Activated B cell treated with CpG ODN at 0.5 μM for 24 hours (primary cell): ENCODE results near the gene BCKDHA. TPM values are rescaled to one million over a fixed set of nuclear protein-coding genes. Genes with fewer than 3 reads are reported as not detected.

Experiments
- ATAC-seq: fragments of 200-7000 bp; cut with Tn5 transposase; one replicate; pipeline ENCODE4 v1.10.0; 2021; ENCODE audit warnings: low read depth, mild to moderate bottlenecking, moderate library complexity
- CTCF ChIA-PET: fragments of 350-600 bp; sonication (Branson Sonifier 250); formaldehyde crosslinking; loops from one replicate; lab custom pipeline; 2021; ENCODE audit warnings: antibody characterized with exemption; lab: Charles Lee
- POLR2A ChIA-PET: fragments of 350-600 bp; sonication (Branson Sonifier 250); formaldehyde crosslinking; loops from one replicate; lab custom pipeline; 2021; ENCODE audit warnings: antibody characterized with exemption; lab: Charles Lee
- DNase-seq: peaks from one replicate; pipeline ENCODE4 v3.0.0; 2022
- H3K27ac Mint-ChIP-seq: one replicate; pipeline ENCODE4 v1.8.0; 2020; ENCODE audit warnings: mixed read lengths
- H3K27me3 Mint-ChIP-seq: one replicate; pipeline ENCODE4 v1.8.0; 2021; ENCODE audit warnings: mixed read lengths
- H3K36me3 Mint-ChIP-seq: one replicate; pipeline ENCODE4 v1.8.0; 2021; ENCODE audit warnings: low read depth, mixed read lengths
- H3K4me1 Mint-ChIP-seq: one replicate; pipeline ENCODE4 v1.8.0; 2021; ENCODE audit warnings: mixed read lengths
- H3K4me3 Mint-ChIP-seq: one replicate; pipeline ENCODE4 v1.8.0; 2020; ENCODE audit warnings: mild to moderate bottlenecking, mixed read lengths
- H3K9me3 Mint-ChIP-seq: one replicate; pipeline ENCODE4 v1.8.0; 2020; ENCODE audit warnings: mixed read lengths
- CTCF ChIP-seq: fragments of 200-600 bp; IDR thresholded peaks from one replicate; pipeline ENCODE4 v1.8.0; 2022; ENCODE audit warnings: antibody characterized with exemption, mild to moderate bottlenecking
- intact Hi-C: fragments of 100-400 bp; cut with micrococcal nuclease; formaldehyde crosslinking; loops from one replicate; pipeline ENCODE4 v1.15.1; 2024
- total RNA-seq: library from RNA; stranded (reverse); gene quantifications from 2 replicates; pipeline ENCODE4 v1.2.3, GENCODE V29; 2022

BCKDHA gene
- total RNA-seq, 1 donor from 2014 or later, result 22.2 TPM

GRCh38 chr19:41425174-41426115 lies 27.8 kb downstream of the BCKDHA start:
- no peak overlapping the region for H3K27ac Mint-ChIP-seq
- no peak for TF ChIP-seq CTCF

DNA sequence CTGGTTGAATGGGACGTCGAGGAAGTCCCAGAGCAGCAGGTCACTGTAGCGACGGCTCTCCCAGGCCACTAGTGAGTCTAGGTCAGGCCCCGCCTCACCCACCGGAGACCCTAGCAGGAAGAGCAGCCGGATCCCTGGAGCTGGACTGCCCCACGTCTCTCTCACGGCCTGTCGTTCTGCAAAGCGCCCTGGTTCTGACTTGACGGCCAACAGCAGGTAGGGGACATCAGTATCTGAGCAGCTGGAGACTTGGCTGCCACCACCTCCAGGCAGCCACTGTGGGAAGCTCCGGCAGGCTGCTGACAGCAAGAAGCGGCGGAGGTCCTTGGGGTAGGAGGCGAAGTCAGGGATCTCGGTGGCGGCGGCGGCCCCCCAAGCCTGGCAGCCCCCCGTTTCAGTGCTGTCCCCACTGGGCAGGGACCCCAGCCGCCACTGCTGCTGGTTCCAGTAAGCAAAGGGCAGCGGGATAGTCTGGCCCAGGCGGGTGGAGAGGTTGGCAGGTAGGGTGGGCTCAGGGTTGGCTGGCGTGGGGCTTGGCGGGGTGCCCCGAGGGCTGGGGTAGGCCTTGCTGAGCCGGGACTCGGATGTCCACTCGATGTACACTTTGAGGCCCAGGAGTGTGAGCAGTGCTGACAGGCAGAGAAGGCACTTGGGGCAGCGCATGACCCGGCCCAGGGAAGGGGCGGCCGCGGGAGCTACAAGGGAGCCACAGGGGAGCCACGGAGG lies 28.7 kb downstream of the BCKDHA start:
- peaks cover 43% of the 10 kb centered on the region for H3K36me3 Mint-ChIP-seq
- H3K27me3 Mint-ChIP-seq, result no peaks in the 10 kb centered on the region
- no peak overlapping the region for H3K4me3 Mint-ChIP-seq
- intact Hi-C loops, result no loop called here
- POLR2A ChIA-PET, result interaction anchor here (1.3 kb wide), 1 partner anchor 14 kb away, joined by 3 read pairs; the partner anchor contains the start of gene DMAC2
- no peak overlapping the region for H3K27ac Mint-ChIP-seq
- DNase-seq (no peak), ATAC-seq (no peak)
- H3K9me3 Mint-ChIP-seq, result no peaks in the 10 kb centered on the region
- no peak for TF ChIP-seq CTCF
- CTCF ChIA-PET, result interaction anchor here (0.7 to 1.2 kb wide), 2 partner anchors 137 to 144 kb away, joined by 3 read pairs; no protein-coding TSS in a partner anchor
- H3K4me1 Mint-ChIP-seq, result peaks cover 16% of the 10 kb centered on the region

More at GRCh38 chr19:41425174-41426115, 27.8 kb downstream of the BCKDHA start:
- H3K36me3 Mint-ChIP-seq, result peaks cover 45% of the 10 kb centered on the region
- DNase-seq (no peak), ATAC-seq (no peak)
- no peaks in the 10 kb centered on the region for H3K27me3 Mint-ChIP-seq
- intact Hi-C loops, result no loop called here
- ChIA-PET POLR2A (no interaction called here), CTCF (no interaction called here)
- no peak overlapping the region for H3K4me3 Mint-ChIP-seq
- no peaks in the 10 kb centered on the region for H3K9me3 Mint-ChIP-seq
- H3K4me1 Mint-ChIP-seq, result peaks cover 16% of the 10 kb centered on the region

- Mint-ChIP-seq H3K9me3 (no peaks in the 10 kb centered on the region), H3K36me3 (peaks cover 44% of the 10 kb centered on the region), H3K4me3 (peak within 1 kb of the TSS; percentile 50), H3K27ac (no peak within 1 kb of the TSS), H3K27me3 (no peaks in the 10 kb centered on the region), H3K4me1 (peaks cover 16% of the 10 kb centered on the region)
- CTCF ChIA-PET, result interaction anchor here (0.7 to 1.2 kb wide), 2 partner anchors 136 to 143 kb away, joined by 3 read pairs; no protein-coding TSS in a partner anchor
- intact Hi-C loops, result no loop called here
- DNase-seq, result no peak
- ATAC-seq, result peak; percentile 49
- POLR2A ChIA-PET, result interaction anchor here (0.6 to 1.3 kb wide), 2 partner anchors 9 to 13 kb away, joined by 3 read pairs; partner anchors contain the start of gene DMAC2
- TF ChIP-seq CTCF, result no peak
Observed at GRCh38 chr19:41426952-41427646, 29.5 kb downstream of the BCKDHA start, which contains the start of gene B3GNT8. TSS of gene B3GNT8 (minus strand) at chr19:41427374. CDS start at chr19:41426778, 596 bp downstream.

- ATAC-seq, result peak; percentile 34
- peak overlapping the region; percentile 50 for H3K4me3 Mint-ChIP-seq
- intact Hi-C loops, result no loop called here
- H3K36me3 Mint-ChIP-seq, result peaks cover 44% of the 10 kb centered on the region
- DNase-seq, result no peak
- no peaks in the 10 kb centered on the region for H3K27me3 Mint-ChIP-seq
- no peak for TF ChIP-seq CTCF
- H3K4me1 Mint-ChIP-seq, result peaks cover 16% of the 10 kb centered on the region
- no peaks in the 10 kb centered on the region for H3K9me3 Mint-ChIP-seq
- ChIA-PET POLR2A (interaction anchor here (0.6 to 1.3 kb wide), 2 partner anchors 10 to 12 kb away, joined by 3 read pairs; partner anchors contain the start of gene DMAC2), CTCF (no interaction called here)
- H3K27ac Mint-ChIP-seq, result no peak overlapping the region
Observed at GRCh38 chr19:41427647-41428480, 30.2 kb downstream of the BCKDHA start.
